ENCODE results near the gene CNTLN.
"Not testable (repeated sequence)": the region's sequence is repeated elsewhere in the genome, so short reads cannot be mapped to it uniquely, and the experiment has no call there.

The CNTLN gene

GRCh38 chr9:17433526-17433925 lies 298.7 kb downstream of the CNTLN start:
- no peak for DNase-seq

GRCh38 chr9:17436854-17437253 lies 302.0 kb downstream of the CNTLN start:
- DNase-seq: no peak

GRCh38 chr9:17437813-17438212 lies 303.0 kb downstream of the CNTLN start:
- no peak for DNase-seq

- not testable (repeated sequence) for DNase-seq
Measured at GRCh38 chr9:17445126-17445525, 310.3 kb downstream of the CNTLN start.

- no peak for DNase-seq
Measured at GRCh38 chr9:17453751-17454150, 318.9 kb downstream of the CNTLN start.

- DNase-seq: no peak
Measured at GRCh38 chr9:17462869-17463464, 328.1 kb downstream of the CNTLN start.

GRCh38 chr9:17470036-17470813 lies 335.4 kb downstream of the CNTLN start:
- DNase-seq: no peak

- no peak for DNase-seq
Measured at GRCh38 chr9:17472126-17472525, 337.3 kb downstream of the CNTLN start.

GRCh38 chr9:17476401-17476800 lies 341.6 kb downstream of the CNTLN start:
- DNase-seq: no peak

GRCh38 chr9:17477816-17478215 lies 343.0 kb downstream of the CNTLN start:
- DNase-seq: no peak

GRCh38 chr9:17480966-17481365 lies 346.1 kb downstream of the CNTLN start:
- peak; percentile 14 for DNase-seq

- no peak for DNase-seq
Measured at GRCh38 chr9:17481565-17481964, 346.7 kb downstream of the CNTLN start.

GRCh38 chr9:17484906-17485305 lies 350.1 kb downstream of the CNTLN start:
- no peak for DNase-seq

GRCh38 chr9:17486396-17486795 lies 351.6 kb downstream of the CNTLN start:
- no peak for DNase-seq

GRCh38 chr9:17487467-17487866 lies 352.6 kb downstream of the CNTLN start:
- DNase-seq: no peak

- DNase-seq: no peak
Measured at GRCh38 chr9:17488662-17489061, 353.8 kb downstream of the CNTLN start.

GRCh38 chr9:17490110-17490509 lies 355.3 kb downstream of the CNTLN start:
- DNase-seq: no peak

- DNase-seq: no peak
Measured at GRCh38 chr9:17491780-17492179, 356.9 kb downstream of the CNTLN start.

GRCh38 chr9:17503196-17503595 lies 368.4 kb downstream of the CNTLN start:
- DNase-seq: no peak

- no peak for DNase-seq
Measured at GRCh38 chr9:17509151-17509550, 374.3 kb downstream of the CNTLN start.

GRCh38 chr9:17509701-17510100 lies 374.9 kb downstream of the CNTLN start:
- no peak for DNase-seq

- no peak for DNase-seq
Measured at GRCh38 chr9:17519761-17520160, 384.9 kb downstream of the CNTLN start.

- DNase-seq: no peak
Measured at GRCh38 chr9:17520268-17521064, 385.6 kb downstream of the CNTLN start.

Measured in CD4-positive, alpha-beta T cell treated with Interleukin-15 for 1 hour (primary cell).